Parathyroid adenoma (tissue), 2 donors: ENCODE results near the gene FBXO7.

Source experiments
- H2AFZ ChIP-seq: fragments of 300-600 bp; sonication (generic); one replicate; pipeline ENCODE4 v1.7.0; 2017; ENCODE audit warnings: antibody characterized with exemption, mild to moderate bottlenecking
- H3K27ac ChIP-seq: fragments of 300-600 bp; sonication (generic); one replicate; pipeline ENCODE4 v1.7.0; 2017
- H3K27me3 ChIP-seq: fragments of 300-600 bp; sonication (generic); one replicate; pipeline ENCODE4 v1.7.0; 2017; ENCODE audit warnings: low read length; ENCODE audit not compliant: control insufficient read depth, insufficient read depth
- H3K36me3 ChIP-seq: fragments of 300-600 bp; sonication (generic); one replicate; pipeline ENCODE4 v1.7.0; 2017; ENCODE audit warnings: low read length; ENCODE audit not compliant: control insufficient read depth, insufficient read depth
- H3K4me1 ChIP-seq: fragments of 300-600 bp; sonication (generic); one replicate; pipeline ENCODE4 v1.7.0; 2017; ENCODE audit warnings: control low read depth
- H3K4me2 ChIP-seq: fragments of 300-600 bp; sonication (generic); one replicate; pipeline ENCODE4 v1.7.0; 2017; ENCODE audit warnings: low read length
- H3K4me3 ChIP-seq: fragments of 300-600 bp; sonication (generic); one replicate; pipeline ENCODE4 v1.7.0; 2017; ENCODE audit warnings: low read depth, low read length
- H3K79me2 ChIP-seq: fragments of 300-600 bp; sonication (generic); one replicate; pipeline ENCODE4 v1.7.0; 2017; ENCODE audit warnings: control low read depth
- H3K9ac ChIP-seq: fragments of 300-600 bp; sonication (generic); one replicate; pipeline ENCODE4 v1.7.0; 2017; ENCODE audit warnings: mild to moderate bottlenecking
- H3K9me3 ChIP-seq: fragments of 300-600 bp; sonication (generic); one replicate; pipeline ENCODE4 v1.7.0; 2017; ENCODE audit warnings: low read length; ENCODE audit not compliant: control insufficient read depth
- TF ChIP-seq, protein P1 (sequence below): fragments of 300-600 bp; sonication (generic); IDR thresholded peaks from one replicate; pipeline ENCODE4 v1.7.0; 2017; ENCODE audit warnings: antibody characterized with exemption, mild to moderate bottlenecking
- donor health status: primary hyperparathyroidism.

The FBXO7 gene

DNA sequence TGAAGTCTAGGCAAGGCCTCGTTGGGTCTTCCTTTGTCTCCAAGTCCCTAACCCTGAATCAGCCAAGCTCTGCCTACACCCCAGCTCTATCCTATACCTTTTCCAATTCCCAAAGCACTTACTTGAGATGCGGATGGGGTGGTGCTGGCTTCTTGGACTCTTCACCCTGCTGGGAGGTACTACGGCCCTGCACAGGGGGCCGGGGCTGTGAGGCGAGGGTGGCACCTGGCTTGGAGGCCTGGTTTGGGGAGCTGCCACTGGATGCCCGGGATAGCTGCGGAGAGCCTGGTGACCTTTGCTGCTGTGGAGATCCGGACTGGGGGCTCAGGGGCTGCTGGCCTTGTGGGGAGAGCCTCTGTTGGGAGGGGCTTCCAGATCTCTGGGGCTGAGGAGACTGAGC, 43.3 kb downstream of the FBXO7 start:
- Histone ChIP-seq H3K9me3 (no peaks in the 10 kb centered on the region), H3K4me3 (no peak overlapping the region), H3K36me3 (no peaks in the 10 kb centered on the region), H2AFZ (no peak overlapping the region), H3K4me2 (no peak overlapping the region), H3K9ac (no peak overlapping the region), H3K27ac (no peak overlapping the region), H3K27me3 (no peaks in the 10 kb centered on the region), H3K4me1 (no peaks in the 10 kb centered on the region), H3K79me2 (no peaks in the 10 kb centered on the region)
- TF ChIP-seq, protein P1, sequence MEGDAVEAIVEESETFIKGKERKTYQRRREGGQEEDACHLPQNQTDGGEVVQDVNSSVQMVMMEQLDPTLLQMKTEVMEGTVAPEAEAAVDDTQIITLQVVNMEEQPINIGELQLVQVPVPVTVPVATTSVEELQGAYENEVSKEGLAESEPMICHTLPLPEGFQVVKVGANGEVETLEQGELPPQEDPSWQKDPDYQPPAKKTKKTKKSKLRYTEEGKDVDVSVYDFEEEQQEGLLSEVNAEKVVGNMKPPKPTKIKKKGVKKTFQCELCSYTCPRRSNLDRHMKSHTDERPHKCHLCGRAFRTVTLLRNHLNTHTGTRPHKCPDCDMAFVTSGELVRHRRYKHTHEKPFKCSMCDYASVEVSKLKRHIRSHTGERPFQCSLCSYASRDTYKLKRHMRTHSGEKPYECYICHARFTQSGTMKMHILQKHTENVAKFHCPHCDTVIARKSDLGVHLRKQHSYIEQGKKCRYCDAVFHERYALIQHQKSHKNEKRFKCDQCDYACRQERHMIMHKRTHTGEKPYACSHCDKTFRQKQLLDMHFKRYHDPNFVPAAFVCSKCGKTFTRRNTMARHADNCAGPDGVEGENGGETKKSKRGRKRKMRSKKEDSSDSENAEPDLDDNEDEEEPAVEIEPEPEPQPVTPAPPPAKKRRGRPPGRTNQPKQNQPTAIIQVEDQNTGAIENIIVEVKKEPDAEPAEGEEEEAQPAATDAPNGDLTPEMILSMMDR: no peak

DNA sequence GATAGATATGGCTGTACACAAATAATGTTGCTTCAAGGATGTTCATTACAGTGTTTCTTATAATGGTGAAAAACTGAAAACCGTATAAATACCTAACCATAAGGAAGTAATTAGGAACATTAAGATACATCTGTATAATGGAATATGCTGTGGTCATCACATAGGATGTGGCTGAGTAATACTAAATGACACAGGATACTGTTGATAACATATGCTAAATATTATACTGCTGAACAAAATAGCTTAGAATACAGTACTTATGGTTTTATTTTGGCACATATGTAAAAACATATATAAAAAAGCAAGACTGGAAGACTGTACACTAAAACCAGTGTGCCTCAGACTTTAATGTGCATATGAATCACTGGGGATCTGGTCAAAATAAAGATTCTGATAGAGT, 43.8 kb downstream of the FBXO7 start:
- no peaks in the 10 kb centered on the region for H3K36me3 ChIP-seq
- no peak overlapping the region for H2AFZ ChIP-seq
- H3K27me3 ChIP-seq: no peaks in the 10 kb centered on the region
- no peaks in the 10 kb centered on the region for H3K79me2 ChIP-seq
- H3K4me2 ChIP-seq: no peak overlapping the region
- no peak overlapping the region for H3K9ac ChIP-seq
- no peak overlapping the region for H3K4me3 ChIP-seq
- no peak overlapping the region for H3K27ac ChIP-seq
- no peaks in the 10 kb centered on the region for H3K9me3 ChIP-seq
- TF ChIP-seq, protein P1: no peak
- H3K4me1 ChIP-seq: no peaks in the 10 kb centered on the region

DNA sequence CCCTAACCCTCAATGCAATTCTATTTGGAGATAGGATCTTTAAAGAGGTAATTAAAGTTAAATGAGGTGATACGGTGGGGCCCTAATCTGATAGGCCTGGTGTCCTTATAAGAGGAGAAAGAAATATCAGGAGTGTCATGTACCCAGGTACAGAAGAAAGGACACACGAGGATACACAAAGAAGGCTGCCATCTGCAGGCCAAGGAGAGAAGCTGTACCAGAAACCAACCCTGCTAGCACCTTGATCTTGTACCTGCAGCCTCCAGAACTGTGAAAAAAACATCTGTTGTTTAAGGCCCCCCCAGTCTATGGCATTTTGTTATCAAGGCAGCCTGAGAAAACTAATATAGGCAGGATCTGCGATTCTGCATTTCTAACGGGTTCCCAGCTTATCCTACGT, 44.2 kb downstream of the FBXO7 start:
- H3K36me3 ChIP-seq: no peaks in the 10 kb centered on the region
- no peak overlapping the region for H3K4me3 ChIP-seq
- TF ChIP-seq, protein P1: no peak
- H2AFZ ChIP-seq: no peak overlapping the region
- no peaks in the 10 kb centered on the region for H3K79me2 ChIP-seq
- no peaks in the 10 kb centered on the region for H3K4me1 ChIP-seq
- no peaks in the 10 kb centered on the region for H3K9me3 ChIP-seq
- no peak overlapping the region for H3K9ac ChIP-seq
- no peaks in the 10 kb centered on the region for H3K27me3 ChIP-seq
- H3K27ac ChIP-seq: no peak overlapping the region
- H3K4me2 ChIP-seq: no peak overlapping the region

DNA sequence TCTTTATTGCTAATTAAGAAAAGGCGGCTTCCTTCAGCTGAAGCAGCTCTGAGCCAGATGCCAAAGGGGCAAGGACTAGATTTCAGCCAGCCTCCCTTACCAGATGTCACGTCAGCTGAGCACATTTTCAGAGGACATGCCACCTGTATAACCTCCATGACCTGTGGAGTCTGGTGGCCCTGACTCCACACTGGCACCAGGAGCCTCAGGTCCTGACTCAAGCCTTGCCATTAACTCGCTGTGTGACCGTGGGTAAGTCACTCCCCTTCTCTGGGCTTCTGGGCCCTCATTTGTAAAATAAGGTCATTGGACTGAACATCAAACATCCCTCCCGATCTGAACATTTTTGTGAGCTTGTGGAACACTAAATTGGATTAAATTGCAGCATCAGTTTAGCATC, 46.0 kb downstream of the FBXO7 start:
- no peaks in the 10 kb centered on the region for H3K79me2 ChIP-seq
- no peak overlapping the region for H3K9ac ChIP-seq
- no peaks in the 10 kb centered on the region for H3K4me1 ChIP-seq
- H3K4me2 ChIP-seq: no peak overlapping the region
- H3K27me3 ChIP-seq: no peaks in the 10 kb centered on the region
- no peaks in the 10 kb centered on the region for H3K36me3 ChIP-seq
- H2AFZ ChIP-seq: no peak overlapping the region
- TF ChIP-seq, protein P1: no peak
- no peak overlapping the region for H3K27ac ChIP-seq
- no peak overlapping the region for H3K4me3 ChIP-seq
- no peaks in the 10 kb centered on the region for H3K9me3 ChIP-seq

DNA sequence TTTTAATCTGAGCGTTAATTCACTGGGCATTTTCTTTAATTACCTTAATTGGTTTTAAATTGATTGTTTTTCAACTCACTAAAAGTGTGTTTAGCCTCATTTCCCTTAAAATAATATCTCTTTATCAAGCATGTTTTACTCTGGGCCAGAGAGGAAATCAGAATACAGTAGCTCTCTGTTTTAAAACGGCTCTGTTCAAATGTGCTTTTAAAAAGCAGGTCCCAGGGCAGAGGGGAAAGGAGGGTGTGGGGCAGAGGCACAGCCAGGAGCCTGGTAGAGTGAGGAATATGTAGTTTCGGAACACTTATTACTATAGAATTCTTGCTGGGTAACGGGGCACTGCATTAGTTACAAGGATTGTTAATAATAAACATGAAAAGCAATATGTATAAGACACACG, 47.6 kb downstream of the FBXO7 start:
- Histone ChIP-seq H3K9ac (no peak overlapping the region), H3K36me3 (no peaks in the 10 kb centered on the region), H3K9me3 (no peaks in the 10 kb centered on the region)

More for the DNA sequence above, 47.6 kb downstream of the FBXO7 start:
- Histone ChIP-seq H3K4me2 (no peak overlapping the region), H3K4me3 (no peak overlapping the region), H3K79me2 (no peaks in the 10 kb centered on the region), H2AFZ (no peak overlapping the region), H3K27ac (no peak overlapping the region), H3K4me1 (no peaks in the 10 kb centered on the region), H3K27me3 (no peaks in the 10 kb centered on the region)
- TF ChIP-seq, protein P1: no peak
